Neural cell (in vitro differentiated cells): ENCODE measurements around the gene TARS2. TPM values are rescaled to one million over a fixed set of nuclear protein-coding genes. Genes with fewer than 3 reads are reported as not detected.

Experiments used
- H2AFZ ChIP-seq: fragments of 200-600, 300-800 bp; sonication (generic), shearing (Covaris generic); 2 replicates; pipeline ENCODE4 v1.6.0; 2014; ENCODE audit warnings: low read depth, mild to moderate bottlenecking, antibody characterized with exemption, low read length, moderate library complexity
- H3F3A ChIP-seq: fragments of 200-600 bp; shearing (Covaris generic); 2 replicates; pipeline ENCODE4 v1.6.1; 2016; ENCODE audit warnings: mild to moderate bottlenecking, moderate library complexity, mixed read lengths, antibody characterized with exemption, low read length; ENCODE audit not compliant: insufficient read depth, poor library complexity, severe bottlenecking
- H3K27ac ChIP-seq: fragments of 200-600, 300-800 bp; sonication (generic), shearing (Covaris generic); 2 replicates; pipeline ENCODE4 v1.5.1; 2014; ENCODE audit warnings: mild to moderate bottlenecking, low read length, moderate library complexity
- H3K27me3 ChIP-seq: fragments of 300-800, 200-600 bp; sonication (generic), shearing (Covaris generic); 2 replicates; pipeline ENCODE4 v1.6.0; 2014; ENCODE audit warnings: mild to moderate bottlenecking, low read depth, low read length, moderate library complexity; ENCODE audit not compliant: insufficient read depth
- H3K36me3 ChIP-seq: fragments of 300-800, 200-600 bp; sonication (generic), shearing (Covaris generic); 2 replicates; pipeline ENCODE4 v1.5.1; 2014; ENCODE audit warnings: mild to moderate bottlenecking, antibody characterized with exemption, low read length, moderate library complexity; ENCODE audit not compliant: insufficient read depth
- H3K4me2 ChIP-seq: fragments of 300-800, 200-600 bp; sonication (generic), shearing (Covaris generic); 2 replicates; pipeline ENCODE4 v1.6.0; 2014; ENCODE audit warnings: mild to moderate bottlenecking, low read length
- H3K4me3 ChIP-seq: fragments of 300-800, 200-600 bp; sonication (generic), shearing (Covaris generic); 2 replicates; pipeline ENCODE4 v1.5.1; 2014; ENCODE audit warnings: mild to moderate bottlenecking, low read length, moderate library complexity
- H3K79me2 ChIP-seq: fragments of 200-600 bp; shearing (Covaris generic); replicated peaks from 2 replicates; pipeline ENCODE4 v1.6.0; 2014; ENCODE audit warnings: mild to moderate bottlenecking, low read length, moderate library complexity; ENCODE audit not compliant: insufficient read depth
- H3K9ac ChIP-seq: fragments of 300-800, 200-600 bp; sonication (generic), shearing (Covaris generic); 2 replicates; pipeline ENCODE4 v1.6.1; 2016; ENCODE audit warnings: mild to moderate bottlenecking, low read length, mixed read lengths
- H3K9me2 ChIP-seq: fragments of 200-600 bp; shearing (Covaris generic); 2 replicates; pipeline ENCODE4 v1.6.1; 2016; ENCODE audit warnings: mild to moderate bottlenecking, low read length, mixed read lengths; ENCODE audit not compliant: insufficient read depth
- H3K9me3 ChIP-seq: fragments of 200-600, 300-800 bp; sonication (generic), shearing (Covaris generic); 2 replicates; pipeline ENCODE4 v1.6.1; 2016; ENCODE audit warnings: mild to moderate bottlenecking, mixed run types, low read length, moderate library complexity, mixed read lengths
- H4K20me1 ChIP-seq: fragments of 200-600 bp; shearing (Covaris generic); 2 replicates; pipeline ENCODE4 v1.6.1; 2016; ENCODE audit warnings: mild to moderate bottlenecking, mixed run types; ENCODE audit not compliant: insufficient read depth
- CTCF ChIP-seq: fragments of 450-650 bp; IDR thresholded peaks from 2 replicates; pipeline ENCODE4 v1.5.1; 2014; ENCODE audit warnings: antibody characterized with exemption, mild to moderate bottlenecking, moderate library complexity; ENCODE audit not compliant: poor library complexity, severe bottlenecking
- EP300 ChIP-seq: fragments of 450-650 bp; conservative IDR thresholded peaks from 2 replicates; pipeline ENCODE4 v1.6.1; 2014; ENCODE audit warnings: antibody characterized with exemption, mild to moderate bottlenecking, moderate library complexity; ENCODE audit not compliant: poor library complexity, severe bottlenecking
- EZH2 ChIP-seq: fragments of 200-600, 300-800 bp; shearing (Covaris generic), sonication (generic); IDR thresholded peaks from 2 replicates; pipeline ENCODE4 v1.6.1; 2014; ENCODE audit warnings: antibody characterized with exemption, low read length, borderline replicate concordance, mild to moderate bottlenecking; ENCODE audit not compliant: insufficient read depth, poor library complexity, severe bottlenecking
- MXI1 ChIP-seq: fragments of 450-650 bp; conservative IDR thresholded peaks from 2 replicates; pipeline ENCODE4 v1.6.1; 2014; ENCODE audit warnings: antibody characterized with exemption, mild to moderate bottlenecking; ENCODE audit not compliant: poor library complexity, severe bottlenecking
- POLR2AphosphoS5 ChIP-seq: IDR thresholded peaks from 2 replicates; pipeline ENCODE4 v1.6.1; 2012
- RAD21 ChIP-seq: fragments of 450-650 bp; conservative IDR thresholded peaks from 2 replicates; pipeline ENCODE4 v1.6.1; 2014; ENCODE audit warnings: antibody characterized with exemption, mild to moderate bottlenecking, moderate library complexity
- REST ChIP-seq: IDR thresholded peaks from 2 replicates; pipeline ENCODE4 v1.6.1; 2012; ENCODE audit warnings: borderline replicate concordance
- SMC3 ChIP-seq: fragments of 450-650 bp; conservative IDR thresholded peaks from 2 replicates; pipeline ENCODE4 v1.6.1; 2014; ENCODE audit warnings: antibody characterized with exemption, mild to moderate bottlenecking, moderate library complexity; ENCODE audit not compliant: poor library complexity
- TAF1 ChIP-seq: IDR thresholded peaks from 2 replicates; pipeline ENCODE4 v1.6.1; 2012; ENCODE audit warnings: low read depth
- polyA plus RNA-seq: library from polyadenylated mRNA; depleted of rRNA; stranded (reverse); fragments of >200 nt; gene quantifications from 2 replicates; pipeline ENCODE4 v1.2.3, GENCODE V29; 2014

Gene TARS2
- polyA plus RNA-seq, 1 donor from 2014 or later, result 19.4 TPM

GRCh38 chr1:150555971-150556865 is 69.0 kb downstream of the TARS2 start:
- no peak overlapping the region for H3K9ac ChIP-seq
- no peak overlapping the region for H3K4me3 ChIP-seq
- H3K27me3 ChIP-seq, result no peaks in the 10 kb centered on the region
- H3K4me2 ChIP-seq, result no peak overlapping the region
- TF ChIP-seq EZH2 (no peak), MXI1 (no peak), TAF1 (no peak), REST (no peak), CTCF (no peak), EP300 (no peak)
- no peaks in the 10 kb centered on the region for H3K9me2 ChIP-seq
- H3K79me2 ChIP-seq, result no peaks in the 10 kb centered on the region
- no peaks in the 10 kb centered on the region for H3F3A ChIP-seq
- no peak overlapping the region for H3K27ac ChIP-seq
- H4K20me1 ChIP-seq, result no peaks in the 10 kb centered on the region
- H2AFZ ChIP-seq, result no peak overlapping the region
- H3K9me3 ChIP-seq, result no peaks in the 10 kb centered on the region
- no peaks in the 10 kb centered on the region for H3K36me3 ChIP-seq

- Histone ChIP-seq H3K4me2 (no peak overlapping the region), H4K20me1 (no peaks in the 10 kb centered on the region), H3F3A (no peaks in the 10 kb centered on the region), H3K9me3 (no peaks in the 10 kb centered on the region), H3K27me3 (no peaks in the 10 kb centered on the region), H2AFZ (no peak overlapping the region), H3K4me3 (no peak overlapping the region), H3K9ac (no peak overlapping the region), H3K27ac (no peak overlapping the region), H3K79me2 (no peaks in the 10 kb centered on the region), H3K9me2 (no peaks in the 10 kb centered on the region), H3K36me3 (no peaks in the 10 kb centered on the region)
- no peak for TF ChIP-seq EZH2
- no peak for TF ChIP-seq CTCF
- no peak for TF ChIP-seq REST
- no peak for TF ChIP-seq RAD21
- TF ChIP-seq EP300, result no peak
- no peak for TF ChIP-seq SMC3
- TF ChIP-seq POLR2AphosphoS5, result no peak
- TF ChIP-seq MXI1, result no peak
- TF ChIP-seq TAF1, result no peak
Measured at GRCh38 chr1:150557065-150557600, 69.9 kb downstream of the TARS2 start.
